Heart left ventricle (tissue), 13 donors: Measurements from ENCODE around the gene CHTF18.

Experiments
- CTCF ChIP-seq, 12 donors: fragments of 200-600 bp; sonication (generic) in 4 of 12; IDR thresholded peaks; one replicate each; pipeline versions ENCODE4 v1.5.0 to v1.8.0; 2018 to 2022; ENCODE audit warnings: antibody characterized with exemption in 12 of 12, mild to moderate bottlenecking in 5 of 12
- POLR2A ChIP-seq, 2 donors: fragments of 450-650 bp; IDR thresholded peaks; one replicate each; pipeline ENCODE4 v1.6.1; 2017; ENCODE audit warnings: antibody characterized with exemption in 2 of 2, mild to moderate bottlenecking in 2 of 2, moderate library complexity in 2 of 2
- donor health status: ischemic (EF 13 %, LVEDD 7.1; RV severe dilation, severe dysfunction).
- donor health status: DM: no; HTN: yes; CAD: no.
- donor health status: DM: no; HTN: no; CAD: no.
- donor health status: ischemic (EF 25% LVEDD 6.9; RV normal size, moderate dysfunction).
- donor health status: ischemic (EF 25% LVEDD 5.7; RV mildly dilated, moderate dysfunction).
- donor health status: ischemic (EF 35%, LVEDD 5.7; RV mildly dilated, moderate dysfunction).
- donor health status: nonischemic (EF 11% LVEDD 7.7; RV severe dilation, severe dysfunction).
- donor health status: DM: yes; HTN: yes; CAD: no.
- donor health status: PGD.
- donor health status: ischemic (EF 29% LVEDD 5.4; RV normal size, mild dysfunction).
- donor health status: nonischemic (EF 23%, LVEDD 6.1; RV moderate dilation, normal function).

DNA sequence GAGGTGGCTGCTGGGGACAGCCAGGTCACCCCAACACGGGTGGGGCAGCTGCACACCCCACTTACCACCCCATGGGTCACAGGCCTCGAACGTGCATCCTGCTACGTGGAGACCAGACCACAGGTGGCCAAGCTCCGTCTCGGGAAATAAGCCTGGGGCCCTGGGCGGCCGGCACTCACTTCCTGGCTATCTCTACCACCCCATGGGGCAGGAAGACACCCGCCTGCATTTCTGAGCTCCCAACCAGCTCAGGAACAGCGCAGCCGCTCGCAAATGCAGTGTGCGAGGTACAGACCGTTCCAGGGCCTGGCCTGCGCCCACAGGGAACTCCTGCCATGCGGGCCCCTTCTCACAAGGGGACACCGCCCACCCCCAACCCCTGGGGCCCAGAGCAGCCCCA is 17.1 kb downstream of the CHTF18 start:
- TF ChIP-seq CTCF (IDR thresholded peaks at IDR 0.05) = no peak
- TF ChIP-seq POLR2A (IDR thresholded peaks at IDR 0.05) = no peak
